Stimulated activated CD4-positive, alpha-beta T cell treated with anti-CD3 and anti-CD28 coated beads, TNF-alpha, amount 100 ng/mL, for 1 hour (primary cell): Measurements from ENCODE around the gene POLR1B.
"Not testable (repeated sequence)": the region's sequence is repeated elsewhere in the genome, so short reads cannot be mapped to it uniquely, and the experiment has no call there.

ENCODE experiments used
- DNase-seq, 3 donors: peaks; one replicate each; pipeline ENCODE4 v3.0.0-alpha.2; 2020; ENCODE audit warnings: low read depth in 3 of 3, low spot score in 1 of 3

Gene POLR1B

DNA sequence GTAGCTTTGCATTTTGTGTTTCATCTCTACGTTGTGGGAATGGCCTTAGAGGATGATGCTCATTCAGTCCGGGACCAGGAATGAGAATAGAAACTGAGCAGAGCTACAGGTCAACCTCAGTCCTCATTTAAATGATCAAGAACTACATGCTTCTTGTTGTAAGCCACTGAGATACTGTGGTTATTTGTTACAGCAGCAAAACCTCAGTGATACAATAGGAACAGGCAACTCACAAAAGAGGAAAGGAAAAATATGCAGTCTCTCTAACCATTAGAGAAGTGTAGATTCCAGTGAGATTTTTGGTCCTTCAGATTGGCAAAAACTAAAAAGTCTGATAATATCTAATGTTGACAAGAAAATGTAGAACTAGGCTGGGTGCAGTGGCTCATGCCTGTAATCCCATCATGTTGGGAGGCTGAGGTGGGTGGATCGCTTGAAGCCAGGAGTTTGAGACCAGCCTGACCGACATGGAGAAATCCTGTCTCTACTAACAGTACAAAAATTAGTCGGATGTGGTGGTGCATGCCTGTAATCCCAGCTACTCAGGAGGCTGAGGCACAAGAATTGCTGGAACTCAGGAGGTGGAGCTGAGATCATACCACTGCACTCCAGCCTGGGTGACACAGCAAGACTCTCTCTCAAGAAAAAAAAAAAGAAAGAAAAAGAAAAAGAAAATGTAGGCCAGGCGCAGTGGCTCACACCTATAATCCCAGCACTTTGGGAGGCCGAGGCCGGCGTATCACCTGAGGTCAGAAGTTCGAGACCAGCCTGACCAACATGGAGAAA lies 55.5 kb downstream of the POLR1B start:
- DNase-seq, result no peak

DNA sequence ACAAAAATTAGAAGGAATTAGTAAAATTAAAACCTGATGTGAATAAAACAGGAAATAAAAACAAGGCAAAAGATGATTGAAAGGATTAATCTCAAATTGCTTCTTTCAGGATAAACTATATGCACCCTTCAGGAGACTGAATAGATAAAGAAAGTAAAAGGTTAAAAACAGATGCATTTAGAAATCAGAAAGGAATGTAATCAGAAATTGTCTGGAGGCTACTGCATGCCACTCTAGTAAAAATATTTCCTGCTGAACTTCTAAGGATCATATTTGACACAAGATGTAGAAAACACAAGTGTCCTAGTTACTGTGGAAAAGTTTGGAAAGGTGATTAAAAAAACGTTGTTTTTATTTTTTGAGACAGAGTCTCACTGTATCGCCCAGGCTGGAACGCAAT lies 58.4 kb downstream of the POLR1B start:
- DNase-seq, result no peak

DNA sequence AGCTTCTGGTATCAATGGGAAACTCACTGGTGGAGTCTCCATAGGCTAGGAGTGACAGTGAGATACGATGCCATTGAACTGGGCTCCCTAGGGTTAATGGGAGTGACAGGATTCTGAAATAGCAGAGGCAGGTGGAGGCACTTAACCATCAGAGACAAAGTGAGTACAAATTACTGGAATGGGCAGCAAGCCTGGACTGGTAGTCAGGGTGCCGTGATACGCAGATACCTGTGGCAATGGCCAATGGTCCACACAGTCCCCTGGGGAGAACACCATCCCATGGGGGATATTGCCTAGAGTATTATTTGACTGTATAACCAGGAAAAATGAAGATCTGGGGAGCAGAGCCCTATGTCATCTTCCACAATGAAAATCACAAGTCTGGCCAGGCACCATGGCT lies 59.5 kb downstream of the POLR1B start:
- no peak for DNase-seq

DNA sequence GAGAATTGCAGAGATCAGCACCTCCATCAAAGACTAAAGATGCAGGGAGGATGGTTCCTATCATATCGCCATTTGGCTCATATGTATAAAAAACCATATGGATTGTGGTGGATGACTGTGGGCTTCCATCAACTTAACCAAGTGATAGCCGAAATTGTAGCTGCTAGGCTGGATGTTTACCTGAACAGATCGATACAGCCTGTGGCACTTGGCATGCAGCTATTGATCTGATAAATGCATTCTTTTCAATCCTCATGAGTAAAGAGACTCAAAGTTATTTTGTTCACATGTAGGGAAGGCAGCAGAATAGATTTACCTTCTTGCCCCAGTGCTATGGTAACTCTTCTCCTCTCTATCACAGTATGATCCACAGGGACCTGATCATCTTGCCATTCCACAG lies 60.7 kb downstream of the POLR1B start:
- no peak for DNase-seq

DNA sequence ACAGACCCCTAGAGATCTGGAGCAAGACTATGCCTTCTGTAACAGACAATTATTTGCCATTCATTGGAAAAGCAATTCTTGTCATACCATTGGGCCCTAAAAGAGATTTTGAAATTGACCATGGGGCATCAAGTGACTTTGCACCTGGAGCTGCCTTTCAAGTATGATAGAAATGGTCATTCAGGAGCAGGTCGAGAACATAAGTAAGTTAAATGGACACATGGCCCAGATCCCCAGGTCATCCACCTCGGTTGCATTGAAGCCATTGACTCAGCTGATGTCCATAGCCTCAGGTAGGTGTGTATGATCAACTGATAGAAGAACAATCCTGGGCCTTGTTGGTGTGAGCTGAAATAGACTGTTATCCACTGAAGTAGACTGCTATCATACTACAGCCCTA lies 61.5 kb downstream of the POLR1B start:
- DNase-seq, result no peak

DNA sequence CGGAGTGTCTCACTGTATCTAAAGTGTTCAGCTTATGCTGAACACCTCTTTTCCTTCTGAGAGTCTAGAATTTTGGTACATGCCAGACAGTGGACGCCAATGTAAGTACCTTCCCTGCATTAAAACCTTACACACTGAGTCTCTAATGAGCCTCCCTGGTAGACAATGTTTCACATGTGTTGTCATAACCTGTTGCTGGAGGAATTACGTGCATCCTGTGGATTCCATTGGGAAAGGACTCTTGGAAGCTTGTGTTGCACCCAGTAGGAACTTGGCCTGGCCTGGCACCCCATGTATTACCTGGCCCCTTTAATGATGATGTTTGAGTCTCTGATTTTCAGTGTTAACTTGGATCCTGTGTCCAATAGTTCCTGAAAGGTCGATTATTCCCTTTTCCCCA lies 62.7 kb downstream of the POLR1B start:
- DNase-seq, result no peak

DNA sequence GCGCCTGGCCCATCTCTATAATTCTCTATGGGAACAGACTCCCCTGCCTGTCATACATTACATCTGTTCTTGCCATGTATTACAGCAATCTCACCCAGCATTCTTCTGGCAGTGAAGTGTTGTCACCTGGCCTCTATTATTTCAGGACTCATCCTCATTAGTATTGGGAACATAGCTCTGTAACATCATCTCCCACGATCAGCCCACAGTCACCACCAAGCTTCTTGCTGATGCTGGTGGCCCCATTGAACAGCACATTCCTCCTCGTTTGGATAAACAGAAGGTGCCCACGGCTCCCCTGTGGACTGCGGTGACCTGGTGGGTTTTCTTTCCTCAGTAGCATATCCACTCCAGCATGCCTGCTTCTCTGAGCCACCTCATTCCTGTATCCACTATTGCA lies 63.7 kb downstream of the POLR1B start:
- no peak for DNase-seq

DNA sequence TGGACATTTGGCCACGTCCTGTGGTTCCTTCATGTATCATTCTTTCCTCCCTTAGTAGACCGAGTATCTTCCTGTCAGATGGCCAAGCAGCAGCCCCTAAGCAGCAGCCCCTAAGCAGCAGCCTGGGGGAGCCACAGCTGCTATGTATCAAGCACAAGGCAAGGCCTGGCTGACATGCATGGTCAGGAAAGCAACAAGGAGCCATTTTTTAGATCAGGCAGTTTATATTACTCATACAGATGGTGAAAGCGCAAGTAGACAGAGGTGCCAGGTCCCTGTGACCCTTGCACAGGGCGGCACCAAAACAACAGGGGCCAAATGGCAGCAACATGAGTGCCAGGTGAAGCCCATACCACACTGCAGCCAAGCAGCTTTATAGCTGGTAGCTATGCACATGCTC lies 64.3 kb downstream of the POLR1B start:
- no peak for DNase-seq

DNA sequence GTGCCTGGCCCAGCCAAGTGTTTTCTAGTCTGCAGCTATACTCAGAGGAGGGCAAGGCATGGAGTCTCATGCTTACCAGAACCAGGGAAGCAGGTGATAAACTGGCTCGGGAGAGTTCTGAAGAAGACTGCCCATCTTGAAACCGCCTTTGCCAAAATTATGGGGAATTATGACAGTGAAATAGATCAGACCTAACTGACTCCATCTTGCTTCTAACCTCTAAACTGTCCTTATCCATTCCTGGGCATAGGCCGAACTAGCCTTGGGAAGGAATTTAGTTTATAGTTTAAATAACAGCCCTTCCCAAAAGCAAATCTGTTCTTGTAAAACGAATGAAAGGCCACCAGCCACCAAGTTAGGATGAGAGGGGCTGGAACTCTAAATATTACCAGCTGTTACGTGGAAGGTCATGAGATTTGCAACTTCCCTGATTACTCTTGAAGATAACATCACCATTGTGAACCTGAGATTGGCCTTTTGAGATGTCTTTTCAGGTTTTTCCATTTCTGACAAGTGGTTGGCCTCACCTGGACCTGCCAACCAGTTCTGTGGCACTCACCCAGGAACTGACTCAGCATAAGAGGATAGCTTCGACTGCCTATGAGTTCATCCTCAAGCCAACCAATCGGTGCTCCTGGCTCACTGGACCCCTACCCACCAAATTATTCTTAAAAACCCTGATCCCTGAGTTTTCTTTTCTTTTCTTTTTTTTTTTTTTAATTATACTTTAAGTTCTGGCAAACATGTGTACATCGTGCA lies 65.6 kb downstream of the POLR1B start:
- DNase-seq, result no peak

DNA sequence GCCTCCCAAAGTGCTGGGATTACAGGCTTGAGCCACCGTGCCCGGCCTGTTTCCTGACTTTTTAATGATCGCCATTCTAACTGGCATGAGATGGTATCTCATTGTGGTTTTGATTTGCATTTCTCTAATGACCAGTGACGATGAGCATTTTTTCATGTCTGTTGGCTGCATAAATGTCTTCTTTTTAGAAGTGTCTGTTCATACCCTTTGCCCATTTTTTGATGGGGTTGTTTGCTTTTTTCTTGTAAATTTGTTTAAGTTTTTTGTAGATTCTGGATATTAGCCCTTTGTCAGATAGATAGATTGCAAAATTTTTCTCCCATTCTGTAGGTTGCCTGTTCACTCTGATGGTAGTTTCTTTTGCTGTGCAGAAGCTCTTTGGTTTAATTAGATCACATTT lies 67.1 kb downstream of the POLR1B start:
- DNase-seq, result not testable (repeated sequence)

DNA sequence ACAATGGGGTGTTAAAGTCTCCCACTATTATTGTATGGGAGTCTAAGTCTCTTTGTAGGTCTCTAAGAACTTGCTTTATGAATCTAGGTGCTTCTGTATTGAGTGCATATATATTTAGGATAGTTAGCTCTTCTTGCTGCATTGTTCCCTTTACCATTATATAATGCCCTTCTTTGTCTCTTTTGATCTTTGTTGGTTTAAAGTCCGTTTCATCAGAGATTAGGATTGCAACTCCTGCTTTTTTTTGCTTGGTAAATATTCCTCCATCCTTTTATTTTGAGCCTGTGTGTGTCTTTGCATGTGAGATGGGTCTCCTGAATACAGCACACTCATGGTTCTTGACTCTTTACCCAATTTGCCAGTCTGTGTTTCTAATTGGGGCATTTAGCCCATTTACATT lies 70.0 kb downstream of the POLR1B start:
- not testable (repeated sequence) for DNase-seq

DNA sequence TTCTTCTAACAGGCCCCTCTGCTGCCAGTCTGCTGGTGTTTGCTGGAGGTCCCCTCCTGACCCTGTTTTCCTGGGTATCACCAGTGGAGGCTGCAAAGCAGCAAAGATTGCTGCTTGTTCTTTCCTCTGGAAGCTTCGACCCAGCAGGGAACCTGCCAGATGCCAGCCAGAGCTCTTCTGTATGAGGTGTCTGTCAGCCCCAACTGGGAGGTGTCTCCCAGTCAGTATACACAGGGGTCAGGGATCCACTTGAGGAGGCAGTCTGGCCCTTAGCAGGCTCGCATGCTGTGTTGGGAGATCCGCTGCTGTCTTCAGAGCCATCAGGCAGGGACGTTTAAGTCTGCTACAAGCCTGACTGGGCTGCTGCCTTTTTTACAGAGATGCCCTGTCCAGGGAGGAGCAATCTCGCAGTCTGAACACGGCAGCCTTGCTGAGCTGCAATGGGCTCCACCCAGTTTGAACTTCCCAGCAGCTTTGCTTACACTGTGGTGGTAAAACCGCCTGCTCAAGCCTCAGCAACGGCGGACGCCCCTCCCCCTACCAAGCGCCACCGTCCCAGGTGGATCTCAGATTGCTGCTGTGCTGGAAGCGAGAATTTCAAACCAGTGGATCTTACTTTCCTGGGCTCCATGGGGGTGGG lies 72.1 kb downstream of the POLR1B start:
- no peak for DNase-seq

DNA sequence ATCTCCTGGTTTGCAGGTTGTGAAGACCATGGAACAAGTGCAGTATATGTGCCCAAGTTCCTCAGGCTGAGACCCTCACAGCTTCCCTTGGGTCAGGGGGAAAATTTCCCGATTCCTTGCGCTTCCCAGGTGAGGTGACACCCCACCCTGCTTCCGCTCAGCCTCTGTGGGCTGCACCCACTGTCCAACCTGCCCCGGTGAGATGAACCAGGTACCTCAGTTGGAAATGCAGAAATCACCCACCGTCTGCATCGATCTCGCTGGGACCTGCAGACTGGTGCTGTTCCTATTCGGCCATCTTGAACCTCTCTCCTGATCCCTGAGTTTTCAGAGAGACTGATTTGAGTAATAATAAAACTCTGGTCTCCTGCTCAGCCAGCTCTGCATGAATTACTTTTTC lies 72.8 kb downstream of the POLR1B start:
- DNase-seq, result no peak

DNA sequence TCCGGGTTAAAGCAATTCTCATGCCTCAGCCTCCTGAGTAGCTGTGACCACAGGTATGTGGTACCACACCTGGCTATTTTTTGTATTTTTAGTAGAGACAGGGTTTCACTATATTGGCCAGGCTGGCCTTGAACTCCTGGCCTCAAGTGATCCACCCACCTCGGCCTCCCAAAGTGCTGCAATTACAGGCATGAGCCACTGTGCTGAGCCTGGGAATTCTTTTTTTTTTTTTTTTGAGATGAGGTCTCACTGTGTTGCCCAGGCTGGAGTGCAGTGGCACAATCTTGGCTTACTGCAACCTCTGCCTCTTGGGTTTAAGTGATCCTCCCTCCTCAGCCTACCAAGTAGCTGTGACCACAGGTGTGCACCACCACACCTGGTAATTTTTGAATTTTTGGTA lies 73.5 kb downstream of the POLR1B start:
- DNase-seq, result not testable (repeated sequence)

DNA sequence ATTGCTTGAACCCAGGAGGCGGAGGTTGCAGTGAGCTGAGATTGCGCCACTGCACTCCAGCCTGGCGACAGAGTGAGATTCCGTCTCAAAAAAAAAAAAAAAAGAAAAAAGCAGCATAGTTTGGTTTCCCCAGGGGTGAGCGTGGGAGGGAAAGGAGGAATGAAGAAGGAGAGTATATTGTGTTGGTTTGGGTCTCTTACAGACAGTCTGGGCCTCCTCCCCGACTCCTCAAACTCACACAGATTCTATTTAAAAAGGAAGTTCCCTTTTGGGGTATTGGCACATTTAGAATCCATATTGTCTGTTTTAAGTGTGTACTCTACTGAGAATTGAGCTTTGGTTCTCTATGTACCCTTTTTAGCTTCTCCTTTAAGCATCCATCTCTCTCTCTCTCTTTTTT lies 76.1 kb downstream of the POLR1B start:
- no peak for DNase-seq

DNA sequence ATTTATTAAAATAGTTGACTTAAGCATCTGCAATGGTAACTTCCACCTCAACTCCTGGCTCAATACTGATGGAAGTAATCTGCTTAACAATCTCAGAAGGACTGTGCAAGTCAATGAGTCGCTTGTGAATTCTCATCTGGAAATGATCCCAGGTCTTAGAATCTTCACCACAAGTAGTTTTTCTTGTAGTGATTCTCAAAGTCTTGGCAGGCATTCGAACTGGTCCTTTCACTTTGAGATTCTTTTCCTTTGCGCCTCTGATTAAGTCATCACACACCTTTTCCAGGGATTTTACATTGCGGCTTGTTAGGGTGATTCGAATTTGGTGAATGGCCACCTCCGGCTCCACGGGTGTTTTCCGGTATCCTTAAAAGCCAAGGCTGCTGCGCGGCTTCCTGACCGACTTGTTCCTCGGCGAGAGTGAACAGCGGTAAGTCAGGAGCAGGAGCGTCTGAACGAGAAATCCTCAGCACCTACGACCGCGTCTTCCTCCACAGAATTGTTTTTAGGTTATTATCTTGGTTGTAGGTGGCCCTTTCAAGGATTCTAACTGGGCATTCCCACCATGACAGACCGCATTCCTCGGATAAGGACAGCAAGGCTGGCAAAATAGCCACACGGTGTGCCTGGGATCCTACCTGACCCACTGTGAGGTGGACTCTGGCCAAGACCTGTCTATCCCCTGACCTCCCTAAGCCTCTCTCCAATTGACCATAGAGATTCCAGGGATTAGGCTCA lies 79.7 kb downstream of the POLR1B start:
- DNase-seq, result no peak

DNA sequence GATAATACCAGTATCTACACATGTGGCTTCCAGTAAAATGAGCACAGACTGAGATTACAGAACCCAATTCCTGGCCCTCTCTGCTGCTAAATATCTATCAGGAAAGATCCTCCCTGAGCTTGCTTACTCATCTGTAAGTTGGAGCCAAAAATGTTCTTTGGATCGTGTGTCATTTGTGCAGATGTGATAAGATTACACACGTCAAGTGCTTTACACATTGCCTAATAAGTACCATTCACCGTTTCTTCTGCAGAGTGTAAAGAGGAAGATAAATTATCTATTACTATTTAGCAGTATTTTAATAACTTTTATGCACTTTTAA lies 80.2 kb downstream of the POLR1B start:
- DNase-seq, result no peak

DNA sequence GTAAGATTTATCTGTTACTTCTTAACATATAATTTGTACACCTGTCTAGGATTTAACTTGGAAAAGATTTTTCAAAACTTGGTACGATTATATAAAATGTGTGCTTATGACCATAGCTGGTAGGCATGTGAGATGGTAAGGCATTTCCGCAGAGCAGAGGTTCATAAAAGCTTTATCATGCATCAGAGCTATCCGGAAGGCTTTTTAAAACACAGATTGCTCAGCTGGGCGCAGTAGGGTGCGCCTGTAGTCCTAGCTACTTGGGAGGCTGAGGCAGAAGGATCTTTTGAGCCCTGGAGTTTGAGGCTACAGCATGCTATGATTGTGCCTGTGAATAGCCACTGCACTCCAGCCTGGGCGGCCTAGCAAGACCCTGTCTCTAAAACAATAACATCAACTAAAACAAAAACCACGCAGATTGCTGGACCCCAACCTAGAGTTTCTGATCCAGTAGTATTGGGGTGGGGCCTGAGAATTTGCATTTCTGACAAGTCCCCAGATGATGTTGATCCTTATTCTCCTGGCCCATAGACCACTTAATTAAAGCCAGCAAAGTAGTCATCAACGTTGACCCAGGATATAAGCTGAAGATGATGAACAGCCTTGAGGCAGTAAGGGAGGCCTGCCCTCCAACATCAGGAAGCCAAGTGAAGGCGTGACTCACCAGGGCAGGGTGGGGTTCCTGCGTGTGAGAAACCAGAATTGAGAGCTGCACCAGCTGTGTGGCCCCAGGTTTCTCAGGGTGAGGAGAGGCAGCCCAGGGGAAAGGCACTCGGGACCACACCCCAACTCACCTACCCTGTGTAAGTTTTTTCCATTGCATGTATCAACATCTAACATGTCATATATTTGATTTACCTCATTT lies 81.9 kb downstream of the POLR1B start:
- peak; percentile 41 to 51 (median 50) for DNase-seq

DNA sequence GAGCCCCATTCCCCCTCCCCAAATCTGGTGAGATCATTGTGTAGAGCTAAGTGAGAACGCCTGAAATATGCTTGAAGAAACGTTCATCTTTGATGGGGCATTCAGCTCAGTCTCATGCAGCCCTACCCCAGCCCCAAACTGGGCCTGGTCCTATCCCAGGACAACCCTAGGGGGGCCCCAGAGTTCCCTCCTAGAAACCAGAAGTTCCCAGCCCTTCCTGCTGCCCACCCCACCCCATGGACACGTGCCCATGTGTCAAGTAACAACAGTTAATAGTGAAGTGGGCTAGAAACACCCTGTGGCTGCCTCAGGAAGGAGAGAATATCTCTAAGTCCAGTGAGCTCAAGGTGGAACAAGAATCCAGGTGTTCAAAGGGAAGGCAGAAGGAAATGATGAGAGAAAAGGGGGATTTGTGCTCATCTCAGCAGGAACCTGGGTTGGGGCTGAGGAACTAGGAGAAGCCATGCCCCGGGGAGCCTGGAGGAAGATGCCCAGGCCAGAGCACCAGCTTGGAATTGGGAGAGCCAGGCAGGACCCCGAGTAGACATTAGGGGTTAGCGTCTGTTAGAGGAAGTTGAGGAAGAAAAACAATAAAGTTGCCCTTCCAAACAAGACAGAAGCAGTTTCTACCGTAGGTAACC lies 83.3 kb downstream of the POLR1B start:
- no peak for DNase-seq

DNA sequence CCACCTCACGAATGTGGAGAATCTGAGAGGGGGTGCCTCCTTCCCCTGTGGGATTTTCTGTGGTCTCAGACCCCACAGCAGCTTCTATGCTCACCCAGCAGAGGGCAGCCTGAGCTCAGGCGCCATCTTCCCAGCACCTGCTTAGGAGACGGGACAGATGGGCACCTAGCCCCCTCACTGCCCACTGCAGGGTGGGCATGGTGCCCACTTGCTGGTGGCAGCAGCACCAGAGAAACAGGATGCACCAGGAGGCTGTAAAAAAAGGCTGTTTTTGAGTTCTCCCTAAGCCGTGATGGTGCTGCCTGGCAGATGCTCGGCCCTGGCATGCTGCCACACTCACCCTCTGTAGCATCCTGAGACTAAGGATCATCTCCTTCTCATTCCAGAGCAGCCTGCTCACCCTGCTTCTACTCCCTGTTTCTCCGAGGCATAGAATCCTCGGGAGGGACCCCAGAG lies 84.4 kb downstream of the POLR1B start:
- DNase-seq, result peak in 2 of 3 donors; percentile 25 to 34
